Stimulated activated CD8-positive, alpha-beta memory T cell treated with anti-CD3 and anti-CD28 coated beads, Interleukin-7, amount 100 ng/mL, for 48 hours (primary cell): ENCODE data around the gene DHX29.
"Not testable (repeated sequence)": the region's sequence is repeated elsewhere in the genome, so short reads cannot be mapped to it uniquely, and the experiment has no call there.

ENCODE experiments used
- DNase-seq, 2 donors: peaks; one replicate each; pipeline ENCODE4 v3.0.0-alpha.2; 2020; ENCODE audit warnings: low read depth in 1 of 2; ENCODE audit errors: extremely low read depth in 1 of 2

Gene DHX29

GRCh38 chr5:55318237-55318636 lies 10.7 kb upstream of the DHX29 start:
- not testable (repeated sequence) for DNase-seq

GRCh38 chr5:55316837-55317236 lies 9.3 kb upstream of the DHX29 start:
- DNase-seq = no peak

GRCh38 chr5:55316289-55316688 lies 8.8 kb upstream of the DHX29 start:
- no peak for DNase-seq

- DNase-seq = no peak
Observed at GRCh38 chr5:55313870-55314617, 6.5 kb upstream of the DHX29 start.

GRCh38 chr5:55308254-55308836 lies 851 bp upstream of the DHX29 start:
- DNase-seq = no peak

- DNase-seq = no peak
Observed at GRCh38 chr5:55306641-55307382, 682 bp downstream of the DHX29 start.

- no peak for DNase-seq
Observed at GRCh38 chr5:55305345-55305744, 2.1 kb downstream of the DHX29 start.

- no peak for DNase-seq
Observed at GRCh38 chr5:55304584-55304983, 2.9 kb downstream of the DHX29 start.

- no peak for DNase-seq
Observed at GRCh38 chr5:55303238-55303690, 4.2 kb downstream of the DHX29 start.

- no peak for DNase-seq
Observed at GRCh38 chr5:55300890-55301289, 6.6 kb downstream of the DHX29 start.

- DNase-seq = no peak
Observed at GRCh38 chr5:55294935-55295334, 12.6 kb downstream of the DHX29 start.

GRCh38 chr5:55290991-55291390 lies 16.5 kb downstream of the DHX29 start:
- DNase-seq = no peak

- DNase-seq = no peak
Observed at GRCh38 chr5:55289808-55290207, 17.7 kb downstream of the DHX29 start.

GRCh38 chr5:55286411-55286933 lies 21.0 kb downstream of the DHX29 start:
- no peak for DNase-seq

GRCh38 chr5:55278778-55279177 lies 28.7 kb downstream of the DHX29 start:
- DNase-seq = no peak

- no peak for DNase-seq
Observed at GRCh38 chr5:55276771-55277170, 30.7 kb downstream of the DHX29 start.

GRCh38 chr5:55258339-55258738 lies 49.2 kb downstream of the DHX29 start:
- no peak for DNase-seq

GRCh38 chr5:55254802-55255201 lies 52.7 kb downstream of the DHX29 start:
- no peak for DNase-seq

GRCh38 chr5:55250064-55250463 lies 57.4 kb downstream of the DHX29 start:
- DNase-seq = no peak

- DNase-seq = no peak
Observed at GRCh38 chr5:55241746-55242145, 65.7 kb downstream of the DHX29 start.

- no peak for DNase-seq
Observed at GRCh38 chr5:55236800-55237199, 70.7 kb downstream of the DHX29 start.
